Limb (tissue), 2 donors: ENCODE measurements around the gene IL22RA2.

Experiments
- DNase-seq, 2 donors: peaks; one replicate each; pipeline ENCODE4 v3.0.0-alpha.2; 2016; ENCODE audit errors: extremely low spot score in 2 of 2

Gene IL22RA2

DNA sequence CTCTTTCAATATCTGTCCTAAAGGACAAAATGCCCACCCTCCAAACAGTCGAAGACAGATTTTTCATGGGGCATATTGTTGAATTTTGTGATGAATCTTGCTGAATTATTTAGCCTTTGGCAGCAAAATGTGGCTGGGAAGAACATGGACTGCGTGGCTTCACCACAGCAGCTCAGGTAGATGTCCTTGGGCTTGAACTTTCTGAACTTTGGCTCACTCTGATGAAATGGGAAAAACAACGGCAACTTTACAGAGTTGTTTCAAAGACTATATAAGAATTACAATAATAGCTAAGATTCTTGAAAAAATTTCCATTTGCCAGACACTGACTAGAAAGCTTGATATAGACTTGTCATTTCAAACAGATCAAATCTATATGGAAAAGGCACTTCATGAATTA lies 75.9 kb downstream of the IL22RA2 start:
- no peak for DNase-seq

DNA sequence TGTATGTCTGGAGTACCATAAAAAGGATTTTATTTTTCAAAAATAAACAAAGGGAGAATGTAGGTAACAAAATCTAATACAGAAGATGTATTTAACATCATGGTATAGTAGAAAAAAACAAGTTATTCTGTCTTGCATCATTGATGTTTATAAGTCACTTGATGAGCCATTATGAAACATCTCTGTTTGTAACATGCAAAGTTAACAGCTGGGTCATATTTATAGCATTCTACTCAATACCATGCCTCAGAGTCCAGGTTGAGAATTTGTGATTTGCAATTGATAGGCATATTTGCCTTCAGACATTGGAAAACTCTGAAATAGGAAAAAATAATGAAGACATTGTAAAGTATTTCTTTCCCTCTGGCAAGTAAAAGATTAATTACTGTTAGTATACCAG lies 76.4 kb downstream of the IL22RA2 start:
- DNase-seq: no peak

DNA sequence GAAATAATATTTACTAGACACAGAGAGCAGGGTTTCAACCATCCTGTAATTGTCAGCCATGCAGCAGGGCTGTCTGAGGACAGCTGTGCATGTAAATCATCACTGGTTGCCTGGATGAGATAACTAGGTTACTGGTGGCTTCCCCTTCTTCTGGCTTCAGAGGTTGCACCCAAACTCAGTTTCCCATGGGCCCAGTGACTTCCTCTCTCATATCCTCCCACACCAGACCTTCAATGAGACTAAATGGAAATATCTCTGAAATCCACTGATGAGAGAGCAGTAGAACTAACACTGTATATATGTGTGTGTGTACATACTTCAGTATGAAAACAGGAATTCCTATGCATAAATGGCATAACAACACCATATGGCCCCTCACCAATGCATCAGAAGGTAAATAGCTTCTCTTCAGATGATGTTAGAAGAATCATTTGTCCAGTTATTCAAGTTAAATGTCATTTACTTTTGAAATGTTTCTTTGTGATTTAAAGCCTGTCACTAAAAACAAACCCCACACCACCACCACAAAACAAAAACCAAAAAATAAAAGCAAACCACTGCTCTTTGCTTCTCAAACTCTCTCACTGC lies 77.7 kb downstream of the IL22RA2 start:
- DNase-seq: peak in 1 of 2 donors; percentile 12

DNA sequence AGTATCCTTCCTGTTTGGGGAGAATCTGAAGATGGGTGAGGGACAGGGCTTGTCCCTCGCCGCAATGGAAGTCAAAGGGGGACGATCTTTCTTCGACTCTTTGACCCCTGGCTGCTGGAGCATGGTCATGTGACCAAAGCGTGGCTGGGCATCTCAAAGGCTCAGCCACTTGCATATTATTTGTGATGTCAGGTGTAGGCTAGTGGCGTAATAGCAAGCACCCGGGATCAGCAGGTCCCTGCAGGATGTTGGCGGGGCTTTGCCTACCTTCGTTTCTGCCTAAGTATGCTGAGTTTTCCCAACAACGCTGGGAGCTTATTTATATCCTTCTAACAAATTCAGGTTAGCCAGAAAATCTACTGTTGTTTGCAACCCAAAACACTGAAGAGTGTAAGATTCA lies 78.4 kb downstream of the IL22RA2 start:
- no peak for DNase-seq

DNA sequence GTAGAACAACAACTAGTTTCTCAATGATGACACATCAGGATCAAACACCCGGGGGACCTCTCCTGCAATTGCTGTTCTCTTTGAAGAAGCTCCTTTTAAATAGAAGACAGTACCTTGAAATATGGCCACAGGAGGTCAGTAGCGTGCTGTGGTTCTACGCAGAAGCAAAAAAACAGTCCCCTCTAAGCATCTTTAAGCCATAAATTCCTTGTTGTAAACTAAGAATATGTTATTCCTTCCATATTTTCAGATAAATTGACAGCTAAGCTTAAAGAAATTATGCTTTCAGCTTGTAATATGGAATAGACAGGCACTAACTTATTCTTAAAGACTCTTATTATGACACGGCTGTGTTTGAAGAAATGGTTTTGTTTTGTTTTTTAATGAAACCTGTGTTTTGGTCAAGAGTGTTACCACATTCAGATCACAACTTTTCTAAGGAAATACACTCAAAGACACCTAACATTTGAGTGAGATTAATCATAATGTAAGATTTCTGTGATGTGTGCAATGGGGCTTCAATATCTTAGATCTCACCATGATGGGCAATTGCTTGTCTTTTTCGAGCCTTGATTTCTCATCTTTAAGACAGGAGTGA lies 78.9 kb downstream of the IL22RA2 start:
- DNase-seq: peak; percentile 61 to 72
